Measurements from ENCODE around the gene TCEAL4. TPM values are rescaled to one million over a fixed set of nuclear protein-coding genes. Genes with fewer than 3 reads are reported as not detected.
"Not testable (repeated sequence)": the region's sequence is repeated elsewhere in the genome, so short reads cannot be mapped to it uniquely, and the experiment has no call there.

The TCEAL4 gene
- total RNA-seq, 1 experiment from 2014 or later = 84.1 TPM

GRCh38 chrX:103586314-103586646 lies 965 bp downstream of the TCEAL4 start:
- H3K9me3 ChIP-seq (ENCODE audit: control insufficient read depth, insufficient read depth, low read depth, low read length) = no peaks in the 10 kb centered on the region
- peak overlapping the region; percentile 89 for H3K27ac ChIP-seq (ENCODE audit: low read length)
- DNase-seq (ENCODE audit: low read depth, low spot score) (no peak), ATAC-seq (peak; percentile 63)
- H3K4me3 ChIP-seq (ENCODE audit: low read depth in 2 of 2, low read length in 2 of 2) = peak overlapping the region; percentile 81
- no peak for TF ChIP-seq TCF7L2 (IDR thresholded peaks at IDR 0.05; ENCODE audit: low read depth, low read length)
- no peak for TF ChIP-seq POLR2AphosphoS5 (IDR thresholded peaks at IDR 0.05; ENCODE audit: low read depth, low read length)
- TF ChIP-seq REST (IDR thresholded peaks at IDR 0.05; ENCODE audit: insufficient read depth in 1 of 2, low read depth in 2 of 2, low read length in 1 of 2) = no peak
- TF ChIP-seq CTCF (IDR thresholded peaks at IDR 0.05) = no peak
- TF ChIP-seq SIN3A (IDR thresholded peaks at IDR 0.05; ENCODE audit: borderline replicate concordance, insufficient read depth, low read depth, low read length) = no peak
- H3K4me1 ChIP-seq (ENCODE audit: control insufficient read depth, insufficient read depth, low read length) = peaks cover 10% of the 10 kb centered on the region
- ChIA-PET CTCF (no interaction called here), POLR2A (no interaction called here)
- in situ Hi-C loops (cut with HindIII; ENCODE audit: low pct_unique_long_range_greater_than_20kb, low sequenced_read_pairs) (no loop called here), intact Hi-C loops (cut with micrococcal nuclease; ENCODE audit: unreplicated experiment) (no loop called here)
- BruUV-seq (replicated peaks) = no TSS peak
- H3K36me3 ChIP-seq (ENCODE audit: control insufficient read depth, insufficient read depth, low read length) = peaks cover 6% of the 10 kb centered on the region
- no peaks in the 10 kb centered on the region for H3K27me3 ChIP-seq (ENCODE audit: control insufficient read depth, insufficient read depth, low read length)

GRCh38 chrX:103586659-103587058 lies 1.3 kb downstream of the TCEAL4 start:
- intact Hi-C loops (cut with micrococcal nuclease; ENCODE audit: unreplicated experiment) = no loop called here
- in situ Hi-C loops (cut with HindIII; ENCODE audit: low pct_unique_long_range_greater_than_20kb, low sequenced_read_pairs) = no loop called here
- POLR2A ChIA-PET = no interaction called here
- Histone ChIP-seq H3K27ac (ENCODE audit: low read length) (peak overlapping the region; percentile 89), H3K9me3 (ENCODE audit: control insufficient read depth, insufficient read depth, low read depth, low read length) (no peaks in the 10 kb centered on the region), H3K27me3 (ENCODE audit: control insufficient read depth, insufficient read depth, low read length) (no peaks in the 10 kb centered on the region), H3K4me1 (ENCODE audit: control insufficient read depth, insufficient read depth, low read length) (peaks cover 10% of the 10 kb centered on the region), H3K4me3 (ENCODE audit: low read depth in 2 of 2, low read length in 2 of 2) (peak overlapping the region; percentile 81), H3K36me3 (ENCODE audit: control insufficient read depth, insufficient read depth, low read length) (peaks cover 6% of the 10 kb centered on the region)
- ATAC-seq (no peak), DNase-seq (ENCODE audit: low read depth, low spot score) (no peak)
- CTCF ChIA-PET = no interaction called here
- no TSS peak for BruUV-seq (replicated peaks)
- TF ChIP-seq POLR2AphosphoS5 (IDR thresholded peaks at IDR 0.05; ENCODE audit: low read depth, low read length) (no peak), SIN3A (IDR thresholded peaks at IDR 0.05; ENCODE audit: borderline replicate concordance, insufficient read depth, low read depth, low read length) (no peak), REST (IDR thresholded peaks at IDR 0.05; ENCODE audit: insufficient read depth in 1 of 2, low read depth in 2 of 2, low read length in 1 of 2) (no peak), TCF7L2 (IDR thresholded peaks at IDR 0.05; ENCODE audit: low read depth, low read length) (no peak), CTCF (IDR thresholded peaks at IDR 0.05) (no peak)

GRCh38 chrX:103592295-103592694 lies 7.0 kb downstream of the TCEAL4 start:
- H3K36me3 ChIP-seq (ENCODE audit: control insufficient read depth, insufficient read depth, low read length); POLR2A ChIA-PET; H3K27me3 ChIP-seq (ENCODE audit: control insufficient read depth, insufficient read depth, low read length); H3K27ac ChIP-seq (ENCODE audit: low read length); DNase-seq (ENCODE audit: low read depth, low spot score); in situ Hi-C loops (cut with HindIII; ENCODE audit: low pct_unique_long_range_greater_than_20kb, low sequenced_read_pairs); BruUV-seq (replicated peaks); intact Hi-C loops (cut with micrococcal nuclease; ENCODE audit: unreplicated experiment); H3K4me3 ChIP-seq (ENCODE audit: low read depth in 2 of 2, low read length in 2 of 2); H3K4me1 ChIP-seq (ENCODE audit: control insufficient read depth, insufficient read depth, low read length); ATAC-seq; CTCF ChIA-PET; H3K9me3 ChIP-seq (ENCODE audit: control insufficient read depth, insufficient read depth, low read depth, low read length): not testable (repeated sequence)

GRCh38 chrX:103595202-103595601 lies 9.9 kb downstream of the TCEAL4 start:
- ATAC-seq, POLR2A ChIA-PET: not testable (repeated sequence)

More at GRCh38 chrX:103595202-103595601, 9.9 kb downstream of the TCEAL4 start:
- H3K36me3 ChIP-seq (ENCODE audit: control insufficient read depth, insufficient read depth, low read length); in situ Hi-C loops (cut with HindIII; ENCODE audit: low pct_unique_long_range_greater_than_20kb, low sequenced_read_pairs); H3K27ac ChIP-seq (ENCODE audit: low read length); H3K9me3 ChIP-seq (ENCODE audit: control insufficient read depth, insufficient read depth, low read depth, low read length); BruUV-seq (replicated peaks); intact Hi-C loops (cut with micrococcal nuclease; ENCODE audit: unreplicated experiment); DNase-seq (ENCODE audit: low read depth, low spot score); H3K27me3 ChIP-seq (ENCODE audit: control insufficient read depth, insufficient read depth, low read length); CTCF ChIA-PET; H3K4me1 ChIP-seq (ENCODE audit: control insufficient read depth, insufficient read depth, low read length); H3K4me3 ChIP-seq (ENCODE audit: low read depth in 2 of 2, low read length in 2 of 2): not testable (repeated sequence)
